C4-2B (cell line): ENCODE data around the gene BTBD9.

Experiments used
- H3K27ac ChIP-seq: fragments of 450-650 bp; 2 replicates; pipeline ENCODE4 v1.5.1; 2017
- CTCF ChIP-seq: fragments of 450-650 bp; conservative IDR thresholded peaks from 2 replicates; pipeline ENCODE4 v1.5.1; 2017; ENCODE audit warnings: mild to moderate bottlenecking
- ZFX ChIP-seq: fragments of 450-650 bp; IDR thresholded peaks from 2 replicates; pipeline ENCODE4 v1.6.1; 2017

BTBD9 gene

DNA sequence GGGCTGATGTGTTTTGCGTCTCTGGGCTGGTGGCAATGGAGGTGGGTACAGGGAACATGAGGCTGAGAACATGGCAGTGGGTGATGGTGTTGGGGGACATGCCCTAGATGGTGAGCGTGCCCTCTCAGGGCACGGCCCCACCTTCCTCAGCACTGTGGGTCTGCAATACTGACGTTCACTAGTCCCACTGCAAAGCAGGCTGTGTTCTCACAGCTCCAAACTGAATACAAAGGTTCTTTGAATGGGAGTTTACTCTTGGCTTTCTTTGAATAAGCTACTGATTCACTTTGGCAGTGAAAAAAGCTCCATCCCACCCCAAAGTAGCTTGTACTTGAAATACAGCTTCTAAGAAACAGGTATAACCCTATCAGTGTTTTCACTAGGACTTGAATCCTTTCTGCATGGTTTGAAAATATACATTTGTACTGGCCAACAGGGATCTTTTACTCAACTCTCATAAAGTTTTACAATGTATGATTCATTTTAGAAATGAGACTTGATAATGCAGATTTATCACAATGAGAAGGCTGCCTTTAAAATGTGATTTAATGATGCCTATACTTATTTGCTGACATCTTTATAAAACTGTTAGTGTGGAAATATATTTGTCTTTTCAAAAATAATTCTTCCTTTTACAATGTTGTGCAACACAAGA is 419.5 kb downstream of the BTBD9 start:
- TF ChIP-seq CTCF: no peak
- TF ChIP-seq ZFX: no peak
- no peak overlapping the region for H3K27ac ChIP-seq

DNA sequence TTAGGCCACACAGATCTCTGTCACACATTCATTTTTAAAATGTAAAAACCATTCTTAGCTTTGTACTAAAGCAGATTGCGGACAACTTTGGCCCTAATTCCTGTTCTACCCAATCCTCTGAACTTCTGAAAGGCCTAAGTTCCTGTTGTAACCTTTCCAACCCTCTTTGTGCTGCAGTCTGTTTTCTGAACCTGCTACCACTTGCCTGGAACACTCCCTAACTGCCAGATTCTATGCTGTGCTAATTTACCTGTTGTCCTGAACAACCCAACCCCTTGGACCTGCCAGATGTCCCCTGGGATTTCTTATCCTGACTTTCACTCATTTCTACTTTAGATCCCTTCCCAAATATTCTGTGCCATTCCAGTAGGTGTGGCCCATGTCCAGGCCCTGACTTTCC is 421.5 kb downstream of the BTBD9 start:
- no peak for TF ChIP-seq CTCF
- TF ChIP-seq ZFX: no peak
- H3K27ac ChIP-seq: no peak overlapping the region

- TF ChIP-seq CTCF: no peak
- no peak for TF ChIP-seq ZFX
- no peak overlapping the region for H3K27ac ChIP-seq
Observed at GRCh38 chr6:38216451-38216850, 423.3 kb downstream of the BTBD9 start.

GRCh38 chr6:38215651-38216311 is 423.9 kb downstream of the BTBD9 start:
- H3K27ac ChIP-seq: no peak overlapping the region
- TF ChIP-seq ZFX: no peak
- TF ChIP-seq CTCF: no peak

DNA sequence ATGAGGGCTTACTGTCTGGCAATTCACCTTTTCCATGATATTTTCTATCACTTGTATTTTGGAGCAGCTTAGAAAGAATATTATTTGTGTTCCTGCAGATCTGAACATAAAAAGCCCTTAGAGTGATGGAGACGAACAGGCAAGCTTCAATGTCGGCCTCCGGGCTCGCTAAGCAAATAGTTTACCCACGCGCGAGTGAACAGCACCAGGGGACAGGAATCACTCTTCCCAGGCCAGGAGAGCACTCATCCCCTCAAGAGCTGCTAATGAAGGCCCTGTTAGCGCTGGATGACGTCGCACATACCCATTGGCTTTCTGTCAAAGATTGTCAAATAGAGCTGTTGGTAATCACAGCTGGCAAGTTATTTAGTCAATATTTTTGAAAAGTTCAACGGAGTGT is 424.5 kb downstream of the BTBD9 start:
- no peak for TF ChIP-seq CTCF
- H3K27ac ChIP-seq: no peak overlapping the region

- TF ChIP-seq ZFX (no peak), CTCF (no peak)
- no peak overlapping the region for H3K27ac ChIP-seq
Observed at GRCh38 chr6:38214159-38214558, 425.6 kb downstream of the BTBD9 start.

- TF ChIP-seq CTCF: no peak
- no peak for TF ChIP-seq ZFX
- no peak overlapping the region for H3K27ac ChIP-seq
Observed at GRCh38 chr6:38213251-38213658, 426.5 kb downstream of the BTBD9 start.
